Pons (tissue), 1 donor: ENCODE data around the gene PTDSS2.
"Not testable (repeated sequence)": the region's sequence is repeated elsewhere in the genome, so short reads cannot be mapped to it uniquely, and the experiment has no call there.

Source experiments
- DNase-seq: peaks from one replicate; pipeline ENCODE4 v3.0.0-alpha.2; 2016; ENCODE audit warnings: low spot score

Gene PTDSS2

GRCh38 chr11:413120-414081 lies 36.7 kb upstream of the PTDSS2 start:
- no peak for DNase-seq

GRCh38 chr11:414318-414857 lies 35.7 kb upstream of the PTDSS2 start:
- no peak for DNase-seq

GRCh38 chr11:415640-416041 lies 34.4 kb upstream of the PTDSS2 start:
- no peak for DNase-seq

- no peak for DNase-seq
Observed at GRCh38 chr11:416051-416756, 33.9 kb upstream of the PTDSS2 start.

GRCh38 chr11:416757-417621 lies 33.1 kb upstream of the PTDSS2 start:
- no peak for DNase-seq

- no peak for DNase-seq
Observed at GRCh38 chr11:417652-418342, 32.3 kb upstream of the PTDSS2 start.

- DNase-seq: no peak
Observed at GRCh38 chr11:418343-419247, 31.5 kb upstream of the PTDSS2 start.

- no peak for DNase-seq
Observed at GRCh38 chr11:419248-420005, 30.7 kb upstream of the PTDSS2 start.

GRCh38 chr11:420054-420910 lies 29.8 kb upstream of the PTDSS2 start:
- DNase-seq: no peak

- DNase-seq: no peak
Observed at GRCh38 chr11:420911-421321, 29.2 kb upstream of the PTDSS2 start.

- DNase-seq: no peak
Observed at GRCh38 chr11:422249-422656, 27.8 kb upstream of the PTDSS2 start.

GRCh38 chr11:424232-424631 lies 25.8 kb upstream of the PTDSS2 start:
- no peak for DNase-seq

GRCh38 chr11:424766-425165 lies 25.3 kb upstream of the PTDSS2 start:
- DNase-seq: not testable (repeated sequence)

GRCh38 chr11:425301-425700 lies 24.8 kb upstream of the PTDSS2 start:
- DNase-seq: no peak

GRCh38 chr11:426851-427250 lies 23.2 kb upstream of the PTDSS2 start:
- DNase-seq: no peak

- no peak for DNase-seq
Observed at GRCh38 chr11:428295-428694, 21.8 kb upstream of the PTDSS2 start.

- no peak for DNase-seq
Observed at GRCh38 chr11:429391-429790, 20.7 kb upstream of the PTDSS2 start.

- DNase-seq: no peak
Observed at GRCh38 chr11:429931-430456, 20.1 kb upstream of the PTDSS2 start.
